Smooth muscle cell (in vitro differentiated cells): ENCODE data around the gene PNMA6F. TPM values are rescaled to one million over a fixed set of nuclear protein-coding genes. Genes with fewer than 3 reads are reported as not detected.
"Not testable (repeated sequence)": the region's sequence is repeated elsewhere in the genome, so short reads cannot be mapped to it uniquely, and the experiment has no call there.

Experiments
- DNase-seq: peaks from one replicate; lab custom pipeline; 2025; ENCODE audit not compliant: unreplicated experiment; lab: John Stamatoyannopoulos, UW
- H2AFZ ChIP-seq: fragments of 200-600 bp; sonication (generic); 2 replicates; pipeline ENCODE4 v1.6.0; 2016; ENCODE audit warnings: antibody characterized with exemption, low read depth, mild to moderate bottlenecking
- H3F3A ChIP-seq: fragments of 200-600 bp; sonication (generic); 2 replicates; pipeline ENCODE4 v1.6.0; 2017; ENCODE audit warnings: antibody characterized with exemption, low read depth
- H3K27ac ChIP-seq: fragments of 200-600 bp; sonication (generic); 2 replicates; pipeline ENCODE4 v1.5.1; 2016; ENCODE audit warnings: low read depth, mild to moderate bottlenecking
- H3K27me3 ChIP-seq: fragments of 200-600 bp; sonication (generic); 2 replicates; pipeline ENCODE4 v1.6.1; 2016; ENCODE audit warnings: low read depth, mild to moderate bottlenecking
- H3K36me3 ChIP-seq: fragments of 200-600 bp; sonication (generic); 2 replicates; pipeline ENCODE4 v1.5.1; 2016; ENCODE audit warnings: low read depth
- H3K4me1 ChIP-seq: fragments of 200-600 bp; sonication (generic); 2 replicates; pipeline ENCODE4 v1.5.1; 2016; ENCODE audit warnings: low read depth
- H3K4me2 ChIP-seq: fragments of 200-600 bp; sonication (generic); 2 replicates; pipeline ENCODE4 v1.6.0; 2016; ENCODE audit warnings: mild to moderate bottlenecking
- H3K4me3 ChIP-seq: fragments of 200-600 bp; sonication (generic); 2 replicates; pipeline ENCODE4 v1.5.1; 2016; ENCODE audit warnings: mild to moderate bottlenecking
- H3K79me2 ChIP-seq: fragments of 200-600 bp; sonication (generic); 2 replicates; pipeline ENCODE4 v1.6.0; 2016; ENCODE audit warnings: low read depth, mild to moderate bottlenecking
- H3K9ac ChIP-seq: fragments of 200-600 bp; sonication (generic); 2 replicates; pipeline ENCODE4 v1.6.0; 2016; ENCODE audit warnings: low read depth
- H3K9me3 ChIP-seq: fragments of 200-600 bp; sonication (generic); replicated peaks from 2 replicates; pipeline ENCODE4 v1.5.1; 2016; ENCODE audit warnings: low read depth
- H4K20me1 ChIP-seq: fragments of 200-600 bp; sonication (generic); 2 replicates; pipeline ENCODE4 v1.6.0; 2016; ENCODE audit warnings: low read depth
- WGBS: methylation state at CpG from one replicate; pipeline ENCODE4 v1.1.7; 2016; ENCODE audit warnings: low lambda C conversion rate; 5-methylcytosine and 5-hydroxymethylcytosine counted together
- polyA plus RNA-seq: library from polyadenylated mRNA; unstranded; fragments of >200 nt; fragmentation: Nextera tagmentation; extraction: Ambion mirVana; gene quantifications from 2 replicates; pipeline ENCODE4 v1.2.1, GENCODE V29; 2016
- total RNA-seq: library from RNA; depleted of rRNA; stranded (reverse); fragments of >200 nt; gene quantifications from 2 replicates; pipeline ENCODE4 v1.2.3, GENCODE V29; 2014
- TF ChIP-seq, protein P1 (sequence below): fragments of 200-600 bp; sonication (generic); IDR thresholded peaks from 2 replicates; pipeline ENCODE4 v1.5.1; 2017; ENCODE audit warnings: borderline replicate concordance, mild to moderate bottlenecking, antibody characterized with exemption; ENCODE audit not compliant: insufficient read depth, poor library complexity, severe bottlenecking

Gene PNMA6F
- total and polyA plus RNA-seq, 2 experiments from 2014 or later: not detected

DNA sequence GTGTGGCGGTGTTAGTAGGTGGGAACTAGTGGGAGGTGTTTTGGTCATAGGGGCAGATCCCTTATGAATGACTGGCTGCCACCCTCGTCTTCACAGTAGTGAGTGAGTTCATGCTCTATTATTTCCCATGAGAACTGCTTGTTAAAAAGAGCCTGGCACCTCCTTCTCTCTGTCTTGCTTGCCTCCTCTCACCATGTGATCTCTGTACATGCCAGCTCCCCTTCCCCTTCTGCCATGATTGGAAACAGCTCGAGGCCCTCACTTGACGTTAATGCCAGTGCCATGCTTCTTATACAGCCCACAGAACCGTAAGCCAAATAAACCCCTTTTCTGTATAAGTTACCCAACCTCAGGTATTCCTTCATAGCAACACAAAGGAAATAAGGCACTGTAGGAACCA, 21.7 kb downstream of the PNMA6F start:
- no peaks in the 10 kb centered on the region for H3K79me2 ChIP-seq

DNA sequence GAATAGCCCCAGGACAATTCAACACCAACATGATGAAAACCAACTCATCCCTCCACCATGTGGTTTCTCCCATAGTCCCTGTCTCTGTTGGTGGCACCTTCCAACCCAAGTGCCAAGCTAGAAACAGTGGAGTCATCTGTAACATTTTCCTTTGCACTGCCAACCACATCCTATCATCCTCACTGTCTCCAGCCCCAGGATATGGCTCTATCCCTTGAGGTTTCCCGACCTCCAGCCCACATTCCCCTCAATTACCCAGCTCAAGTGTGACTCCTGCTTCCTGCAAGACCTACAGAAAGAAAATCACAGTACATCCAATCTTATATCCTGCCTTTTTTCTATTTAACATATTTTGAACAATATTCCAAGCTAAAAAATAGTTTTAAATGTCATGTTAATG, 24.2 kb downstream of the PNMA6F start:
- Histone ChIP-seq H3K4me2 (no peak overlapping the region), H3K4me1 (no peaks in the 10 kb centered on the region), H3K9ac (no peak overlapping the region), H4K20me1 (no peaks in the 10 kb centered on the region), H3K4me3 (no peak overlapping the region), H3K79me2 (no peaks in the 10 kb centered on the region), H3K27ac (no peak overlapping the region), H3K9me3 (peaks cover 6% of the 10 kb centered on the region), H3K27me3 (no peaks in the 10 kb centered on the region), H2AFZ (no peak overlapping the region), H3F3A (no peaks in the 10 kb centered on the region), H3K36me3 (no peaks in the 10 kb centered on the region)
- TF ChIP-seq, protein P1, sequence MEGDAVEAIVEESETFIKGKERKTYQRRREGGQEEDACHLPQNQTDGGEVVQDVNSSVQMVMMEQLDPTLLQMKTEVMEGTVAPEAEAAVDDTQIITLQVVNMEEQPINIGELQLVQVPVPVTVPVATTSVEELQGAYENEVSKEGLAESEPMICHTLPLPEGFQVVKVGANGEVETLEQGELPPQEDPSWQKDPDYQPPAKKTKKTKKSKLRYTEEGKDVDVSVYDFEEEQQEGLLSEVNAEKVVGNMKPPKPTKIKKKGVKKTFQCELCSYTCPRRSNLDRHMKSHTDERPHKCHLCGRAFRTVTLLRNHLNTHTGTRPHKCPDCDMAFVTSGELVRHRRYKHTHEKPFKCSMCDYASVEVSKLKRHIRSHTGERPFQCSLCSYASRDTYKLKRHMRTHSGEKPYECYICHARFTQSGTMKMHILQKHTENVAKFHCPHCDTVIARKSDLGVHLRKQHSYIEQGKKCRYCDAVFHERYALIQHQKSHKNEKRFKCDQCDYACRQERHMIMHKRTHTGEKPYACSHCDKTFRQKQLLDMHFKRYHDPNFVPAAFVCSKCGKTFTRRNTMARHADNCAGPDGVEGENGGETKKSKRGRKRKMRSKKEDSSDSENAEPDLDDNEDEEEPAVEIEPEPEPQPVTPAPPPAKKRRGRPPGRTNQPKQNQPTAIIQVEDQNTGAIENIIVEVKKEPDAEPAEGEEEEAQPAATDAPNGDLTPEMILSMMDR: no peak
- 54% methylated on average over 1 of the region's 1 CpG for WGBS
- DNase-seq: no peak

More for the DNA sequence above, 21.7 kb downstream of the PNMA6F start:
- no peaks in the 10 kb centered on the region for H3K36me3 ChIP-seq
- peaks cover 5% of the 10 kb centered on the region for H3K27me3 ChIP-seq
- TF ChIP-seq, protein P1: no peak
- H2AFZ ChIP-seq: no peak overlapping the region
- H3K4me3 ChIP-seq: no peak overlapping the region
- H3F3A ChIP-seq: no peaks in the 10 kb centered on the region
- H3K4me1 ChIP-seq: no peaks in the 10 kb centered on the region
- WGBS: 69% methylated on average over 5 of the region's 5 CpGs
- H3K9ac ChIP-seq: no peak overlapping the region
- peaks cover 6% of the 10 kb centered on the region for H3K9me3 ChIP-seq
- no peak overlapping the region for H3K4me2 ChIP-seq
- no peak for DNase-seq
- no peaks in the 10 kb centered on the region for H4K20me1 ChIP-seq
- no peak overlapping the region for H3K27ac ChIP-seq

- not testable (repeated sequence) for H3K79me2 ChIP-seq, H2AFZ ChIP-seq, DNase-seq, H4K20me1 ChIP-seq, H3K9me3 ChIP-seq, H3F3A ChIP-seq, H3K4me3 ChIP-seq, H3K36me3 ChIP-seq, H3K9ac ChIP-seq, H3K27ac ChIP-seq, H3K4me2 ChIP-seq, H3K4me1 ChIP-seq, H3K27me3 ChIP-seq
- WGBS: 76% methylated on average over 4 of the region's 8 CpGs
Observed at GRCh38 chrX:153293485-153294071, 28.0 kb downstream of the PNMA6F start.

DNA sequence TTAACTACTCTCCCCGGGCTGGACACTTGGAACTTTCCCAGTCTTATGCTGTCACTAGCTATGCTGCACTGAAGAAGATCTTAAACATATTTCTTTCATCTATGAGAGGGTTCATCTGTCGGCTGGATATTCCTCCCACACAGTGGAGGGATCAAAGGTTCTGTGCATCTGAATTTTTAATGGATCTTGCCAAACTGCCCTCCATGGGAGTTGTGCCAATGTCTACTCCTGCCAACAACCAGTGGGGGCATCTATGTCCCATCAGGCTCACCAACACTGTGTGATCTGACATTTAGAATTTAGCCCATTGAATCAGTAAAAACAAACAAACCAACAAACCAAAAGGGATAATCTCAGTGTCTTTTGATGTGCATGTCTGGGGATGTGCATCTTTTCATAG, 32.8 kb downstream of the PNMA6F start:
- not testable (repeated sequence) for H3K4me3 ChIP-seq, H3K9me3 ChIP-seq

GRCh38 chrX:153285678-153286077, 35.9 kb downstream of the PNMA6F start:
- H3K4me3 ChIP-seq, H3K27ac ChIP-seq, H3K4me1 ChIP-seq, DNase-seq, H3K4me2 ChIP-seq, H3K79me2 ChIP-seq, H3K9ac ChIP-seq, H2AFZ ChIP-seq, H3K36me3 ChIP-seq, H3F3A ChIP-seq, H3K9me3 ChIP-seq, H3K27me3 ChIP-seq, H4K20me1 ChIP-seq: not testable (repeated sequence)
- WGBS: no CpG with 5 or more reads among the region's 8 CpGs

More for the DNA sequence above, 32.8 kb downstream of the PNMA6F start:
- H3K36me3 ChIP-seq, H3K4me1 ChIP-seq, H3K27ac ChIP-seq, DNase-seq, H3K9ac ChIP-seq, H3K27me3 ChIP-seq, H3F3A ChIP-seq, H4K20me1 ChIP-seq, H2AFZ ChIP-seq, H3K79me2 ChIP-seq, H3K4me2 ChIP-seq: not testable (repeated sequence)
- no CpG with 5 or more reads among the region's 2 CpGs for WGBS

DNA sequence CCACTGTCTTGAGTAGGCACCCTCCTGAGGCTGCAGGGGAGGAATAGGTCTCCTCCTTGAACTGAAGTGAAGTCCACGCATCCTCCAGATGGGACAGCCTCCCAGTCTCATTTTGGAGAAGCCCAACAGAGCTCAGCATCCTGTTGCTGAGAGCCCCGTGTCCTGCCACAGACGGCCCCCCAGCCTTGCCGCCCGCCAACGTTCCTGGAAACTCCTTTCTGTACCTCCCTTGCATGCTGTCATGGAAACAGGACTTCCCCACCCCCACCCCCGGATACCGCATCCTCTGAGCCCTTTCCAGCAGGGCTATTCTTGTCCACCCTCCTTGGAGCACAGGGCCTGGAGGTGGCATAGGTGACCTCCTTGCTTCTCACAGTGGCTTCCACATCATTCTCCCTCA, 37.6 kb downstream of the PNMA6F start:
- not testable (repeated sequence) for H3K4me3 ChIP-seq, H3K79me2 ChIP-seq, H3K36me3 ChIP-seq, H3K4me2 ChIP-seq, H3F3A ChIP-seq, H3K9ac ChIP-seq, H3K27ac ChIP-seq, H3K27me3 ChIP-seq, H3K9me3 ChIP-seq, H3K4me1 ChIP-seq, H4K20me1 ChIP-seq, H2AFZ ChIP-seq, DNase-seq
- 94% methylated on average over 5 of the region's 8 CpGs for WGBS

GRCh38 chrX:153281784-153282183, 39.8 kb downstream of the PNMA6F start:
- H3K4me2 ChIP-seq, H3K27ac ChIP-seq, H4K20me1 ChIP-seq, H3K27me3 ChIP-seq, H3K9ac ChIP-seq, H3K4me3 ChIP-seq, H3K36me3 ChIP-seq, H3K9me3 ChIP-seq, DNase-seq, H3K4me1 ChIP-seq, H2AFZ ChIP-seq, H3K79me2 ChIP-seq, H3F3A ChIP-seq: not testable (repeated sequence)
- WGBS: no CpG with 5 or more reads among the region's 3 CpGs
